B cell (primary cell): ENCODE data around the gene RAD51D.

Source experiments
- EZH2 ChIP-seq: IDR thresholded peaks from 2 replicates; pipeline ENCODE4 v1.6.1; 2012; ENCODE audit warnings: borderline replicate concordance, low read depth, mild to moderate bottlenecking, moderate library complexity, low read length; ENCODE audit not compliant: insufficient read depth, poor library complexity, severe bottlenecking
- TF ChIP-seq, protein P1 (sequence below): fragments of 200-600 bp; IDR thresholded peaks from one replicate; pipeline ENCODE4 v1.8.0; 2022; ENCODE audit warnings: antibody characterized with exemption, mild to moderate bottlenecking

- TF ChIP-seq, protein P1, sequence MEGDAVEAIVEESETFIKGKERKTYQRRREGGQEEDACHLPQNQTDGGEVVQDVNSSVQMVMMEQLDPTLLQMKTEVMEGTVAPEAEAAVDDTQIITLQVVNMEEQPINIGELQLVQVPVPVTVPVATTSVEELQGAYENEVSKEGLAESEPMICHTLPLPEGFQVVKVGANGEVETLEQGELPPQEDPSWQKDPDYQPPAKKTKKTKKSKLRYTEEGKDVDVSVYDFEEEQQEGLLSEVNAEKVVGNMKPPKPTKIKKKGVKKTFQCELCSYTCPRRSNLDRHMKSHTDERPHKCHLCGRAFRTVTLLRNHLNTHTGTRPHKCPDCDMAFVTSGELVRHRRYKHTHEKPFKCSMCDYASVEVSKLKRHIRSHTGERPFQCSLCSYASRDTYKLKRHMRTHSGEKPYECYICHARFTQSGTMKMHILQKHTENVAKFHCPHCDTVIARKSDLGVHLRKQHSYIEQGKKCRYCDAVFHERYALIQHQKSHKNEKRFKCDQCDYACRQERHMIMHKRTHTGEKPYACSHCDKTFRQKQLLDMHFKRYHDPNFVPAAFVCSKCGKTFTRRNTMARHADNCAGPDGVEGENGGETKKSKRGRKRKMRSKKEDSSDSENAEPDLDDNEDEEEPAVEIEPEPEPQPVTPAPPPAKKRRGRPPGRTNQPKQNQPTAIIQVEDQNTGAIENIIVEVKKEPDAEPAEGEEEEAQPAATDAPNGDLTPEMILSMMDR = no peak
- TF ChIP-seq EZH2 = no peak
Measured at GRCh38 chr17:35155246-35155645, 35.6 kb upstream of the RAD51D start.
